ENCODE measurements around the gene SECTM1.
"Not testable (repeated sequence)": the region's sequence is repeated elsewhere in the genome, so short reads cannot be mapped to it uniquely, and the experiment has no call there.

Gene SECTM1

GRCh38 chr17:82369211-82369610, 35.6 kb upstream of the SECTM1 start:
- Histone ChIP-seq H3K27me3 (replicated peaks; ENCODE audit: control insufficient read depth, insufficient read depth, low read length) (no peaks in the 10 kb centered on the region; the same call in 1 of the 2 replicates), H3K4me3 (replicated peaks; ENCODE audit: low read depth, low read length) (no peak overlapping the region), H3K36me3 (ENCODE audit: control insufficient read depth, insufficient read depth, low read length) (no peaks in the 10 kb centered on the region)
- no peak for DNase-seq (ENCODE audit: extremely low read depth, insufficient read length)
- TF ChIP-seq CTCF (IDR thresholded peaks at IDR 0.05; ENCODE audit: insufficient read depth, low read length, poor library complexity, severe bottlenecking) = no peak

DNA sequence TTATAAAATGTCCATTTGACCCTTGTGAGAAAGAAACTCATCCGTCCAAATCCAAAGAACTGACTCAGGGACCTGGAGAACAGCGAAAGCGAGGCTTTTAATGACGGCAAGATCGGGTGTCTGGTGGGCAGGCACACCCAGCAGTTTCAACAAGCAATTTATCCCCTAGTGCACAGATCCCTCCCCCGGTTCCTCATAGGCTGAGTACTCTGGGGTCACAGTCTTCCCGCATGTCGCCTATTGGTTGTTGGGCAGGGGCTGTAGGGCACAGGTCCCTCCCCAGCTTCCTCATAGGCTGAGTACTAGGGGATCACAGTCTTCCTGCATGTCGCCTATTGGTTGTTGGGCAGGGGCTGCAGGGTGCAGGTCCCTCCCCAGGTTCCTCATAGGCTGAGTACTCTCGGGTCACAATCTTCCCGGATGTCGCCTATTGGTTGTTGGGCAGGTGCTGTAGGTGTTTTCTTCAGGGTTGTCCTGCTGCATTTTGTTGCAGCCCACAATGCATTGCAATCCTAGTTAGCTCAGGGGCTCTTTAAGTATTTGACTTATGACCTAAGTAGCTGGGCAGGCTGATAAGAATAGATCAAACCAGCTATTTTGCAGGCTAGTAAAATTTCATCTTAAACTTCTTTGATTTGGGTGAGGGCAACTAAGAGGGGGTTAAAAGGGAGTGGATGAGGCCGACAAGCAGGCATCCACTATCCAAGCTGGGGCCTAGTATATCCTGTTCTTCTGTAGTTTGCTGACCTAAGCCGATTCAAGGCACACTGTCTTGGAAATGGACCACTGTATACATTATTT, 34.4 kb upstream of the SECTM1 start:
- no peak for DNase-seq (ENCODE audit: extremely low read depth, insufficient read length)
- H3K4me3 ChIP-seq (replicated peaks; ENCODE audit: low read depth, low read length) = no peak overlapping the region
- no peaks in the 10 kb centered on the region for H3K36me3 ChIP-seq (ENCODE audit: control insufficient read depth, insufficient read depth, low read length)
- no peaks in the 10 kb centered on the region; the same call in 1 of the 2 replicates for H3K27me3 ChIP-seq (replicated peaks; ENCODE audit: control insufficient read depth, insufficient read depth, low read length)
- no peak for TF ChIP-seq CTCF (IDR thresholded peaks at IDR 0.05; ENCODE audit: insufficient read depth, low read length, poor library complexity, severe bottlenecking)

- DNase-seq (ENCODE audit: extremely low read depth, insufficient read length) = no peak
- Histone ChIP-seq H3K4me3 (replicated peaks; ENCODE audit: low read depth, low read length) (no peak overlapping the region), H3K36me3 (ENCODE audit: control insufficient read depth, insufficient read depth, low read length) (no peaks in the 10 kb centered on the region), H3K27me3 (replicated peaks; ENCODE audit: control insufficient read depth, insufficient read depth, low read length) (no peaks in the 10 kb centered on the region; the same call in 1 of the 2 replicates)
- TF ChIP-seq CTCF (IDR thresholded peaks at IDR 0.05; ENCODE audit: insufficient read depth, low read length, poor library complexity, severe bottlenecking) = no peak
These were observed 33.2 kb upstream of the SECTM1 start for GRCh38 chr17:82366749-82367148.

- Histone ChIP-seq H3K27me3 (replicated peaks; ENCODE audit: control insufficient read depth, insufficient read depth, low read length) (no peaks in the 10 kb centered on the region), H3K4me3 (replicated peaks; ENCODE audit: low read depth, low read length) (no peak overlapping the region), H3K36me3 (ENCODE audit: control insufficient read depth, insufficient read depth, low read length) (no peaks in the 10 kb centered on the region)
- DNase-seq (ENCODE audit: extremely low read depth, insufficient read length) = no peak
- no peak for TF ChIP-seq CTCF (IDR thresholded peaks at IDR 0.05; ENCODE audit: insufficient read depth, low read length, poor library complexity, severe bottlenecking)
These were observed 32.2 kb upstream of the SECTM1 start for GRCh38 chr17:82365606-82366295.

GRCh38 chr17:82361885-82362633, 28.5 kb upstream of the SECTM1 start:
- no peak for DNase-seq (ENCODE audit: extremely low read depth, insufficient read length)
- Histone ChIP-seq H3K4me3 (replicated peaks; ENCODE audit: low read depth, low read length) (no peak overlapping the region), H3K36me3 (ENCODE audit: control insufficient read depth, insufficient read depth, low read length) (no peaks in the 10 kb centered on the region), H3K27me3 (replicated peaks; ENCODE audit: control insufficient read depth, insufficient read depth, low read length) (no peaks in the 10 kb centered on the region)
- no peak for TF ChIP-seq CTCF (IDR thresholded peaks at IDR 0.05; ENCODE audit: insufficient read depth, low read length, poor library complexity, severe bottlenecking)

- not testable (repeated sequence) for H3K27me3 ChIP-seq (replicated peaks; ENCODE audit: control insufficient read depth, insufficient read depth, low read length); DNase-seq (ENCODE audit: extremely low read depth, insufficient read length); H3K4me3 ChIP-seq (replicated peaks; ENCODE audit: low read depth, low read length); H3K36me3 ChIP-seq (ENCODE audit: control insufficient read depth, insufficient read depth, low read length)
These were observed 26.0 kb upstream of the SECTM1 start for GRCh38 chr17:82359451-82360074.

Measured in GM06990 (cell line).